ENCODE measurements around the gene ACAD8. TPM values are rescaled to one million over a fixed set of nuclear protein-coding genes. Genes with fewer than 3 reads are reported as not detected.

The ACAD8 gene
- total RNA-seq, 1 donor from 2014 or later, result 25.1 TPM

DNA sequence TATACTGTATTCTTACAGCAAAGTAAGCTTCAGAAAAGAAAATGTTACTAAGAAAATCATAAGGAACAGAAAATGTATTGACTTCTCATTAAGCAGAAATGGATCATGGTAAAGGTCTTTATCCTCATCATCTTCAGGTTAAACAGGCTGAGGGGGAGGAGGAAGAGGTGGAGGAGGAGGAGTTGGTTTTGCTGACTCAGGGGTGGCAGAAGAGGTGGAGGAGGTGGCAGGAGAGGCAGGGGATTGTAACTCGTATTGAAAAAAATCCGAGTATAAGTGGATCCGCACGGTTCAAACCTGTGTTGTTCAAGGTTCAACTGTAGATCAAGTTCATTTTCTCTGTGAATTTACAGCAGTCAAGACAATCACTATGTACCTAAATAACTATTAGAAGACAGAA lies 35.8 kb downstream of the ACAD8 start:
- DNase-seq (ENCODE audit: low read depth, low spot score), result no peak

DNA sequence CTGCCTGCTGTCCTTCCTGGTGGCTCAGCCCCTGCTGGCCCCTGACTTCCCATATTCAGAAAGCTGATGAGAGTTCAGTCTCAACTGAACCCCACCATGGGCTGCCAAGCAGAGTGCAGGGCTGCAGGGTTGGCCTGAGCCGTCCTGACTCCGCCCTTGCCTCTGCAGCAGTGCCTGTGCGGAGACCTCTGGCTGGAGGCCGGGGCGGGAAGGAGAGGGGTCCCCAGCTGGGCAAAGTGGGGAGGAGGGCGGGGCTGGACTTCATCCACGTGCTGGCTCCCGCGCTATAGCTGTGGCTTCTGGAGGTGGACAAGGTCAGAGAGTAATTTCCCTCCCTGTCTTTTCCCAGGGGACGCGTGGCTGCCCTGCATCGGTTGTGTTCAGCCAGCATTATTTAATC lies 36.4 kb downstream of the ACAD8 start:
- DNase-seq (ENCODE audit: low read depth, low spot score), result no peak

DNA sequence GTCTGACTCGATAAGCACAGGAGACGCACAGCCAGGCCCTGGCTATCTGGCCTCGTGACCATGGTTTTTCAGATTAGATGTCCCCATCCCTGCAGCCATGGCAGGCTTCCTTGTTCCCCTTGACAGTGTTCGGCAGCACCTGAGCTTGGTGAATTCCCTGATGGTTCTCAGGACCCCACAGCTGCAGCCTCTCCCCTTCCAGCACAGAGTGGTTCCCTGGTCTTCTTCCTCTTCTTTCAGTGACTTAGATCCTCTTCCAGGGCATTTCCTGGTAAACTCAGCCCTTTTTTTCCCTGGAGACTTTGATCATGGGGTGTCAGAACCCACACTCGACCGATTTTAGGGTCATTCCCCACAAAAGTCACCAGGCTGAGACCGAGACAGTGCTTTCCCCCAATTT lies 37.3 kb downstream of the ACAD8 start:
- DNase-seq (ENCODE audit: low read depth, low spot score), result no peak

GRCh38 chr11:134291196-134291595 lies 37.8 kb downstream of the ACAD8 start:
- no peak for DNase-seq (ENCODE audit: low read depth, low spot score)

- DNase-seq (ENCODE audit: low read depth, low spot score), result no peak
Measured at GRCh38 chr11:134292661-134293060, 39.3 kb downstream of the ACAD8 start.

DNA sequence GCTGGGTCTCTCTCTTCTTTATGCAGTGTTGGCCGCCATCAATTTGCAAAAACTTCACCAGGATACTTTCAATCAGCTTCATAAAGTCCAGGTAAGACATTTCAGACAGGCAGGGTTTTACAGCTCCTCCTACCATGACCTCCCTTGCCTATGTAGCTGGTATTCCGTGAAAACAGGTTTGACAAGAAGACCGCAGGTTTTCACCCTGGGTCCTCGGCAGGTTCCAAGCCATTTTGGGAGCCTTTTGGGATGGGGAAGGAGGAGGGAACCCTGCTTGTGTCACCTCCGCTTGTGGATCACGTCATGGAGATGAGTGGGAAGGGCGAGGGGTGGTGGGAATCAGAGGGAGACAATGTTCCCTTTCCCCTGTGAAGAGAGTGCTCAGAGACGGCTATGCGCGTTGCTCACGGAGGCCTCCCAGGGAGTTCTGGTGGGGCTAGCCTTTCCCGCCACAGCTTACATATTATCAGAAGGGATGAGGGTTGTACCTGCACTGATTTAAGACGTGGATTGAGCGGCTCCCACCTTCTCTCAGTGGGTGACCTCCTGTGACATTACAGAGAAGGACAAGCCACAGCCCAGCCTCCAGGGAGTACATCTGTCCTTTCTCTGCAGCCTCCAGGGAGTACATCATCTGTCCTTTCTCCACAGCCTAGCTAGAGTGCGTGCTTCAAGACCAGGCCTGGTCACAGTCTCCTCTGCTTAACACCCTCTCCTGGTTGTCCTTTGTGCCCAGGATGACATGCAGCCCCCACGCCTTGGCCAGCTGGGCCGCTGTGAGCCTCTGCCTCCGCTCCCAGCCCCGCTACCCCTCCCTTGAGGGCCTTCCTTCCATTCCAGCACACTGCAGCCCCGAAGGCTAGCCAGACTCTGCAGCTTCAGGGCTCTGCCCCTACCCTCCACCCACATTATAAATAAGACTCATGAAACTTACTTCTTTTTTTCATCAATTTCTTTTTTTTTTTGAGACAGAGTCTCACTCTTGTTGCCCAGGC lies 40.0 kb downstream of the ACAD8 start:
- DNase-seq (ENCODE audit: low read depth, low spot score), result no peak

DNA sequence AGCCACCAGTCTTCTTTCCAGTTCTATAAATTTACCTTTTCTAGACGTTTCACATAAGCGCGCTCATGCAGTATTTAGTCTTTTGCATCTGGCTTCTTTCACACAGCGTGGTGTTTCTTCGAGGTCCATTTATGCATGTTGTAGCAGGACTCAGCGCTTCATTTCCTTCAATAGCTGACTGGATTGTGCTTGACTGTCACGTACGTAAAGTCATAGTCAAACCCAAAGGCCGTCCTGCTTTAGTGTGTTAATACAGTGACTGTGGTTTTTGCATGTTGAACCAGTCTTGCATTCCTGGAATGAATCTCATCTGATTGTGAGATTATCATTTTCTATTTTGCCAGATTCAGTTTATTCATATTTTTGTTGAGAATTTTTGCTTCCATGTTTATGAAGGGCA lies 41.3 kb downstream of the ACAD8 start:
- DNase-seq (ENCODE audit: low read depth, low spot score), result no peak

GRCh38 chr11:134312223-134312622 lies 58.9 kb downstream of the ACAD8 start:
- no peak for DNase-seq (ENCODE audit: low read depth, low spot score)

GRCh38 chr11:134312807-134313206 lies 59.4 kb downstream of the ACAD8 start:
- DNase-seq (ENCODE audit: low read depth, low spot score), result no peak

- no peak for DNase-seq (ENCODE audit: low read depth, low spot score)
Measured at GRCh38 chr11:134313379-134313778, 60.0 kb downstream of the ACAD8 start.

- DNase-seq (ENCODE audit: low read depth, low spot score), result no peak
Measured at GRCh38 chr11:134313821-134314607, 60.6 kb downstream of the ACAD8 start.

Other genes starting within 250 kb of the ACAD8 start
- gene JAM3, start 184.5 kb upstream of the ACAD8 start, total RNA-seq, result 116 and 117 TPM in 2 replicates
- gene NCAPD3, start 29.6 kb upstream of the ACAD8 start, total RNA-seq, result 20.6 and 29.9 TPM in 2 replicates
- gene VPS26B, start 28.9 kb upstream of the ACAD8 start, total RNA-seq, result 28.9 and 39.3 TPM in 2 replicates
- gene THYN1, start 216 bp upstream of the ACAD8 start, total RNA-seq, result 76.8 and 82.0 TPM in 2 replicates
- gene GLB1L3, start 22.8 kb downstream of the ACAD8 start, total RNA-seq, result not detected in 2 replicates
- 0.21 and 0.59 TPM in 2 replicates for gene GLB1L2, start 78.4 kb downstream of the ACAD8 start, total RNA-seq
- not detected in 2 replicates for gene B3GAT1, start 158.7 kb downstream of the ACAD8 start, total RNA-seq